H1 (cell line): ENCODE results near the gene BBC3. TPM values are rescaled to one million over a fixed set of nuclear protein-coding genes. Genes with fewer than 3 reads are reported as not detected.

Experiments
- CTCF ChIA-PET: fragments of 300-600 bp; sonication (Branson Sonifier 250); formaldehyde crosslinking; loops from one replicate; lab custom pipeline; 2021; ENCODE audit not compliant: partially characterized antibody; lab: Charles Lee
- POLR2A ChIA-PET: fragments of 300-600 bp; sonication (Branson Sonifier 250); formaldehyde crosslinking; loops from one replicate; lab custom pipeline; 2021; ENCODE audit warnings: inconsistent platforms; ENCODE audit not compliant: partially characterized antibody; lab: Charles Lee
- DNase-seq, 2 experiments: peaks; one replicate each; pipeline versions ENCODE4 v3.0.0 to v3.0.0-alpha.2; 2010 to 2022; ENCODE audit warnings: low spot score in 2 of 2, low read depth in 1 of 2, mixed read lengths in 1 of 2
- FAIRE-seq: peaks from 2 replicates; lab custom pipeline; 2011; peaks lifted over from hg19 to GRCh38; lab: Jason Lieb, UNC
- H2AFZ ChIP-seq: 2 replicates; pipeline ENCODE4 v1.8.1; 2012; ENCODE audit warnings: low read length, inconsistent platforms
- H2AK5ac ChIP-seq: 2 replicates; pipeline ENCODE4 v1.6.1; 2013; ENCODE audit warnings: low read depth, low read length
- H2BK120ac ChIP-seq: replicated peaks from 2 replicates; pipeline ENCODE3; 2013; ENCODE audit warnings: low read depth, low read length, inconsistent platforms
- H2BK12ac ChIP-seq: 2 replicates; pipeline ENCODE4 v1.6.1; 2013; ENCODE audit warnings: low read depth, low read length
- H2BK15ac ChIP-seq: 2 replicates; pipeline ENCODE4 v1.6.1; 2013; ENCODE audit warnings: low read length
- H2BK20ac ChIP-seq: 2 replicates; pipeline ENCODE4 v1.6.1; 2013; ENCODE audit warnings: low read length
- H2BK5ac ChIP-seq: 2 replicates; pipeline ENCODE4 v1.6.1; 2013; ENCODE audit warnings: low read depth, low read length
- H3K14ac ChIP-seq: 2 replicates; pipeline ENCODE4 v1.6.1; 2013; ENCODE audit warnings: inconsistent platforms; ENCODE audit not compliant: insufficient read length
- H3K18ac ChIP-seq: 2 replicates; pipeline ENCODE4 v1.6.1; 2013; ENCODE audit warnings: low read length; ENCODE audit errors: extremely low read depth
- H3K23ac ChIP-seq: 2 replicates; pipeline ENCODE4 v1.6.1; 2013; ENCODE audit warnings: inconsistent platforms; ENCODE audit not compliant: insufficient read length
- H3K23me2 ChIP-seq: 2 replicates; pipeline ENCODE4 v1.6.1; 2013; ENCODE audit warnings: low read depth, low read length
- H3K27ac ChIP-seq: 2 replicates; pipeline ENCODE4 v1.6.1; 2011; ENCODE audit warnings: low read depth, low read length, inconsistent platforms
- H3K27me3 ChIP-seq, 4 experiments: replicated peaks in 1 of 4; 1 replicate in 1 of 4; 2 replicates in 3 of 4; pipeline versions ENCODE4 v1.6.1 to v1.8.1; 2011 to 2013; ENCODE audit warnings: low read length in 3 of 4, mild to moderate bottlenecking in 3 of 4, inconsistent platforms in 2 of 4, mixed read lengths in 2 of 4, moderate library complexity in 1 of 4; ENCODE audit not compliant: control insufficient read depth in 3 of 4, insufficient read depth in 3 of 4; ENCODE audit errors: extremely low read depth in 1 of 4
- H3K36me3 ChIP-seq, 4 experiments: 2 replicates each; pipeline versions ENCODE4 v1.6.1 to v1.8.1; 2011 to 2013; ENCODE audit warnings: mild to moderate bottlenecking in 4 of 4, low read length in 3 of 4, moderate library complexity in 2 of 4, control low read depth in 1 of 4, inconsistent platforms in 1 of 4; ENCODE audit not compliant: insufficient read depth in 4 of 4, control insufficient read depth in 2 of 4
- H3K4ac ChIP-seq: replicated peaks from 2 replicates; pipeline ENCODE3; 2013; ENCODE audit warnings: low read length, low read depth, mixed read lengths, inconsistent platforms; ENCODE audit not compliant: insufficient read length
- H3K4me1 ChIP-seq, 4 experiments: replicated peaks in 1 of 4; 1 replicate in 1 of 4; 2 replicates in 3 of 4; pipeline versions ENCODE4 v1.6.1 to v1.8.1; 2011 to 2013; ENCODE audit warnings: low read length in 3 of 4, inconsistent platforms in 2 of 4, mixed read lengths in 1 of 4; ENCODE audit not compliant: insufficient read depth in 4 of 4, control insufficient read depth in 3 of 4
- H3K4me2 ChIP-seq, 2 experiments: 2 replicates each; pipeline versions ENCODE4 v1.6.1 to v1.8.1; 2011 to 2013; ENCODE audit warnings: low read depth in 2 of 2, low read length in 2 of 2, control low read depth in 1 of 2, inconsistent platforms in 1 of 2, mild to moderate bottlenecking in 1 of 2; ENCODE audit not compliant: insufficient read depth in 1 of 2
- H3K4me3 ChIP-seq, 4 experiments: fragments of 200-600, 300-600 bp in 1 of 4; sonication (generic), shearing (Covaris generic), sonication (Bioruptor Twin) in 1 of 4; 2 replicates each; pipeline versions ENCODE4 v1.5.1 to v1.8.1; 2011 to 2016; ENCODE audit warnings: low read length in 4 of 4, low read depth in 3 of 4, control low read depth in 2 of 4, inconsistent platforms in 2 of 4, mild to moderate bottlenecking in 2 of 4, mixed read lengths in 1 of 4, moderate library complexity in 1 of 4; ENCODE audit not compliant: insufficient read depth in 2 of 4; ENCODE audit errors: extremely low read depth in 1 of 4
- H3K56ac ChIP-seq: replicated peaks from 2 replicates; pipeline ENCODE3; 2013; ENCODE audit warnings: low read depth, mild to moderate bottlenecking, mixed read lengths, low read length, inconsistent platforms; ENCODE audit not compliant: insufficient read length
- H3K79me1 ChIP-seq: 2 replicates; pipeline ENCODE4 v1.6.1; 2013; ENCODE audit warnings: low read depth, low read length, control low read depth
- H3K79me2 ChIP-seq, 2 experiments: 2 replicates each; pipeline versions ENCODE4 v1.6.1 to v1.8.1; 2012 to 2013; ENCODE audit warnings: low read length in 2 of 2, mild to moderate bottlenecking in 2 of 2, inconsistent platforms in 1 of 2; ENCODE audit not compliant: insufficient read depth in 2 of 2, control insufficient read depth in 1 of 2
- H3K9ac ChIP-seq, 4 experiments: replicated peaks in 1 of 4; 1 replicate in 1 of 4; 2 replicates in 3 of 4; pipeline versions ENCODE4 v1.6.1 to v1.8.1; 2011 to 2013; ENCODE audit warnings: low read depth in 3 of 4, low read length in 3 of 4, control low read depth in 2 of 4, mild to moderate bottlenecking in 2 of 4, moderate library complexity in 2 of 4, inconsistent platforms in 1 of 4; ENCODE audit errors: extremely low read depth in 1 of 4
- H3K9me3 ChIP-seq, 2 experiments: 2 replicates each; pipeline versions ENCODE4 v1.6.1 to v1.8.1; 2012 to 2013; ENCODE audit warnings: mild to moderate bottlenecking in 2 of 2, moderate library complexity in 2 of 2, control low read depth in 1 of 2, inconsistent platforms in 1 of 2, low read depth in 1 of 2, low read length in 1 of 2, mixed read lengths in 1 of 2; ENCODE audit not compliant: insufficient read depth in 2 of 2
- H4K20me1 ChIP-seq, 2 experiments: replicated peaks in 1 of 2; 2 replicates each; pipeline versions ENCODE3 to v1.8.1; 2011 to 2013; ENCODE audit warnings: inconsistent platforms in 2 of 2, low read length in 2 of 2, mild to moderate bottlenecking in 1 of 2; ENCODE audit not compliant: insufficient read depth in 2 of 2, control insufficient read depth in 1 of 2
- H4K5ac ChIP-seq: 2 replicates; pipeline ENCODE4 v1.6.1; 2013; ENCODE audit warnings: low read length, low read depth, mixed read lengths, inconsistent platforms; ENCODE audit not compliant: insufficient read length
- H4K8ac ChIP-seq: 2 replicates; pipeline ENCODE4 v1.8.0; 2013; ENCODE audit warnings: mild to moderate bottlenecking, moderate library complexity, low read length, inconsistent platforms; ENCODE audit not compliant: insufficient read depth; ENCODE audit errors: extremely low read depth
- H4K91ac ChIP-seq: replicated peaks from 2 replicates; pipeline ENCODE3; 2013; ENCODE audit warnings: low read length, mixed read lengths, inconsistent platforms; ENCODE audit not compliant: insufficient read length
- CBX5 ChIP-seq: fragments of 300-800, 300-1000 bp; sonication (generic); IDR thresholded peaks from 2 replicates; pipeline ENCODE4 v1.7.1; 2016; ENCODE audit warnings: antibody characterized with exemption, low read length, low read depth
- CHD1 ChIP-seq: IDR thresholded peaks from 2 replicates; pipeline ENCODE4 v1.6.1; 2012; ENCODE audit warnings: low read depth, low read length, improper control_type of control experiment
- CTBP2 ChIP-seq: IDR thresholded peaks from 2 replicates; pipeline ENCODE4 v1.7.0; 2011; ENCODE audit warnings: borderline replicate concordance, mild to moderate bottlenecking, moderate library complexity, mixed read lengths, low read length; ENCODE audit not compliant: insufficient read depth, insufficient read length
- EGR1 ChIP-seq: IDR thresholded peaks from 2 replicates; pipeline ENCODE4 v1.6.1; 2011; ENCODE audit warnings: low read depth, low read length, borderline replicate concordance
- HDAC6 ChIP-seq: IDR thresholded peaks from one replicate; pipeline ENCODE4 v1.7.1; 2012; ENCODE audit warnings: low read depth, mild to moderate bottlenecking, inconsistent platforms, low read length, moderate library complexity
- POLR2A ChIP-seq, 2 experiments: IDR thresholded peaks; 1 replicate in 1 of 2; 2 replicates in 1 of 2; pipeline ENCODE4 v1.6.1; 2011; ENCODE audit warnings: low read depth in 2 of 2, low read length in 2 of 2, mild to moderate bottlenecking in 2 of 2; ENCODE audit errors: control extremely low read depth in 1 of 2
- SAP30 ChIP-seq: fragments of 300-600 bp; sonication (generic); IDR thresholded peaks from 2 replicates; pipeline ENCODE4 v1.7.1; 2012; ENCODE audit warnings: low read length, moderate library complexity, mild to moderate bottlenecking, inconsistent platforms; ENCODE audit not compliant: insufficient read depth, insufficient replicate concordance
- WGBS, 2 experiments: shearing (Covaris generic) in 1 of 2; methylation state at CpG; one replicate each; pipeline versions ENCODE4 v1.1.6 to v1.1.7; 2013 to 2015; ENCODE audit warnings: low lambda C conversion rate in 2 of 2, mixed read lengths in 2 of 2, inconsistent platforms in 1 of 2, low coverage in 1 of 2, missing lambda C conversion rate in 1 of 2; ENCODE audit not compliant: insufficient replicate concordance in 2 of 2, insufficient coverage in 1 of 2, insufficient read length in 1 of 2; ENCODE audit errors: extremely low coverage in 1 of 2, missing lambda C conversion rate in 1 of 2; 5-methylcytosine and 5-hydroxymethylcytosine counted together
- polyA plus RNA-seq, 7 experiments: library from polyadenylated mRNA; depleted of rRNA in 3 of 7; stranded (reverse) in 5 of 7; unstranded in 2 of 7; fragments of >200 nt in 5 of 7; fragments of 200-250 nt in 2 of 7; gene quantifications; 1 replicate in 5 of 7; 2 replicates in 1 of 7; 4 replicates in 1 of 7; pipeline versions ENCODE4 v1.2.1 to v1.2.3, GENCODE V29; 2011 to 2013; ENCODE audit warnings: missing spikeins in 2 of 7, mixed read lengths in 2 of 7
- total RNA-seq: library from RNA; stranded (reverse); fragmentation: NEBNext Ultra II Directional; extraction: Animal tissue kit (Norgen Biotek cat#: 25700); gene quantifications from 2 replicates; pipeline ENCODE4 v1.2.1, GENCODE V29; 2021

Gene BBC3
- total and polyA plus RNA-seq, 2 of the 8 experiments (the other 6 are each of a cell fraction or from before 2014, with no cell fraction given): 13.2 to 21.6 TPM

DNA sequence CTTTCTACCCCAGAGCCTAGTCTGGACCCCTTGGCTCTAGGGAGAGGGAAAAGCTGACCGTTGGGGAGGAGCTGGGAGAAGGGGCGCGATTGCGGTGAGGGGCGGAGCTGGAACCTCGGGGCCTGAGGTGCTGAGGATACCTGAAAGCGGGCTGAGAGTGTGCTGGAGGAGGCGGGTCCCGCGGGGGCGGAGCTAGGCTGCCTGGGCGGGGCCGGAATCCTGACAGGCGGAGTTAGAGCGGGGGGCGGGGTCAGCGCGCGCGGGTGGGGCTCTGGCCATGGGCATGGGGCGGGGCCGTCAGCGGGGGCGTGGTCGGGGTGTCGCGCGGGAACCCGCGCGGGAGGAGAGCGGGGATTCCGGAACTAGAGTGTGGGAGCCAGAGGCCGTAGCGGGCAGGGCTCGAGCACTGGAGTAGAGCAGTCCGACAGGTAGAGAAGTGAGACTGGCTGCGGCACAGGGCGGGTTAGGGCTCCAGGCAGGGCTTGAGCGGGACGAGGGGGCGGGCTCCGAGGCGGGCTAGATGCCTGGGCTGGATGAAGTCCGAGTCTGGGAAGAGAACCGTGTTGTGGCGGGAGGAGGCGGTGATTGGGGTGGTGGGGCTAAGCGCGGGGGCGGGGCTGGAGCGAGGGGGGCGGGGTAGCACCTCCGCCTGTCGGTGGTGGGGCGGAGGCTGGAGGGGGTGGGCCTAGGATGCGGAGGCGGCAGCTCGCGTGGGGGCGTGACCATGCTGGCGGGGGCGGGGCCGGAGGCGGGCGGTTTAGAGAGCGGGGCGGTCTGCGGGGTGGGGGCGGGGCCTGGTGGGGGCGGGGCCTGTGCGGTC, 43.3 kb upstream of the BBC3 start, which contains the start of gene INAFM1:
TSS of gene INAFM1 (plus strand) at position 815 of the 820 bp plus-strand sequence. CDS start 35 bp downstream, outside the sequence.
- 2% methylated on average over 25 of the region's 72 CpGs; no CpG with 5 or more reads in 1 of the 2 experiments for WGBS, 2 experiments
- H2AFZ ChIP-seq: peak within 1 kb of the TSS; percentile 6; the same call in 1 of the 2 replicates
- peak; percentile 87 to 100 for DNase-seq
- no peak for FAIRE-seq
- H2BK12ac ChIP-seq: peak within 1 kb of the TSS; percentile 68; the same call in 1 of the 2 replicates
- peak within 1 kb of the TSS; percentile 63 for H4K5ac ChIP-seq
- peak within 1 kb of the TSS; percentile 90 for H4K8ac ChIP-seq
- no peak within 1 kb of the TSS for H2BK120ac ChIP-seq
- peak within 1 kb of the TSS; percentile 55 to 89 (median 82) for H3K9ac ChIP-seq
- H3K4ac ChIP-seq: no peak within 1 kb of the TSS
- peak within 1 kb of the TSS; percentile 77 for H3K56ac ChIP-seq
- peak within 1 kb of the TSS; percentile 91 for H2BK5ac ChIP-seq
- no peak within 1 kb of the TSS for H3K23ac ChIP-seq
- H4K91ac ChIP-seq: peak within 1 kb of the TSS; percentile 11
- no peak within 1 kb of the TSS for H2AK5ac ChIP-seq
- H2BK15ac ChIP-seq: peak within 1 kb of the TSS; percentile 92; the same call in 1 of the 2 replicates
- peaks cover 0 to 10% (median 6%) of the 10 kb centered on the region in 4 experiments; a peak in 5 of 7 replicates for H3K27me3 ChIP-seq
- no peak within 1 kb of the TSS for H2BK20ac ChIP-seq
- H3K79me1 ChIP-seq: no peaks in the 10 kb centered on the region; the same call in 1 of the 2 replicates
- H3K27ac ChIP-seq: peak within 1 kb of the TSS; percentile 92
- no peaks in the 10 kb centered on the region for H3K9me3 ChIP-seq
- POLR2A ChIA-PET: interaction anchor here (0.7 to 3.6 kb wide), 19 partner anchors 9 to 232 kb away, joined by 3 to 29 read pairs (median 4); partner anchors contain the start of genes CCDC9 and ZC3H4
- peaks cover 0 to 19% (median 8%) of the 10 kb centered on the region in 4 experiments; a peak in 6 of 7 replicates for H3K4me1 ChIP-seq
- H3K36me3 ChIP-seq: peaks cover 0 to 9% (median 2%) of the 10 kb centered on the region in 4 experiments; a peak in 3 of 8 replicates
- peak within 1 kb of the TSS; percentile 82 to 86 for H3K4me2 ChIP-seq
- peak within 1 kb of the TSS; percentile 72 to 84 (median 79) for H3K4me3 ChIP-seq
- CTCF ChIA-PET: interaction anchor here (0.6 to 2.4 kb wide), 4 partner anchors 10 to 434 kb away, joined by 3 to 17 read pairs (median 4); no protein-coding TSS in a partner anchor
- H3K18ac ChIP-seq: peak within 1 kb of the TSS; percentile 93
- peaks cover 25% of the 10 kb centered on the region for H3K23me2 ChIP-seq
- H3K14ac ChIP-seq: no peak within 1 kb of the TSS
- H4K20me1 ChIP-seq: peaks cover 0 to 11% of the 10 kb centered on the region in 2 experiments
- no peaks in the 10 kb centered on the region for H3K79me2 ChIP-seq
- TF ChIP-seq HDAC6: no peak
- no peak for TF ChIP-seq SAP30
- no peak; the same call in 1 of the 2 replicates for TF ChIP-seq EGR1
- TF ChIP-seq CHD1: no peak
- peak in 1 of 2 experiments; percentile 28; a peak in 1 of 3 replicates for TF ChIP-seq POLR2A (IDR thresholded peaks at IDR 0.05; ENCODE audit: control extremely low read depth in 1 of 2, low read depth in 2 of 2, low read length in 2 of 2)
- TF ChIP-seq CBX5: no peak
- TF ChIP-seq CTBP2: no peak
